ENCODE measurements around the gene RAPGEF6.

RAPGEF6 gene

DNA sequence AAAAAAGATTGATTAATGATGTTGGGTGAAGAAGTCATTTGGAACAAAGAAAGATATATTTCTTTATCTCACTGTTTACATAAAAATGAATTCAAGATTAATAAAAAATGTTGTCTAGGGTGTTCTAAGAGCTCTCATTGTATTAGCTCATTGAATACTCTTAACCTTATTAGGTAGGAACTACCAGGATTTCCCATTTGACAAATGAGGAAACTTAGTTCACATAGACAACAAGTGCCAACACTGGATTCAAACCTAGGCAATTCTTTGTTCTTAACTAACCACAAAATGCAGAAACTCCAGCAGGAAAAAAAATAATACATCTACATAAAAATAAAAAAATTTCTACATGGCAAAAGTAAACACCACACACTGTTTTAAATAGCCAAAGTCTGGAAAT, 175.8 kb downstream of the RAPGEF6 start:
- TF ChIP-seq, protein P1, sequence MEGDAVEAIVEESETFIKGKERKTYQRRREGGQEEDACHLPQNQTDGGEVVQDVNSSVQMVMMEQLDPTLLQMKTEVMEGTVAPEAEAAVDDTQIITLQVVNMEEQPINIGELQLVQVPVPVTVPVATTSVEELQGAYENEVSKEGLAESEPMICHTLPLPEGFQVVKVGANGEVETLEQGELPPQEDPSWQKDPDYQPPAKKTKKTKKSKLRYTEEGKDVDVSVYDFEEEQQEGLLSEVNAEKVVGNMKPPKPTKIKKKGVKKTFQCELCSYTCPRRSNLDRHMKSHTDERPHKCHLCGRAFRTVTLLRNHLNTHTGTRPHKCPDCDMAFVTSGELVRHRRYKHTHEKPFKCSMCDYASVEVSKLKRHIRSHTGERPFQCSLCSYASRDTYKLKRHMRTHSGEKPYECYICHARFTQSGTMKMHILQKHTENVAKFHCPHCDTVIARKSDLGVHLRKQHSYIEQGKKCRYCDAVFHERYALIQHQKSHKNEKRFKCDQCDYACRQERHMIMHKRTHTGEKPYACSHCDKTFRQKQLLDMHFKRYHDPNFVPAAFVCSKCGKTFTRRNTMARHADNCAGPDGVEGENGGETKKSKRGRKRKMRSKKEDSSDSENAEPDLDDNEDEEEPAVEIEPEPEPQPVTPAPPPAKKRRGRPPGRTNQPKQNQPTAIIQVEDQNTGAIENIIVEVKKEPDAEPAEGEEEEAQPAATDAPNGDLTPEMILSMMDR (IDR thresholded peaks at IDR 0.05; ENCODE audit: low read depth, low read length) = no peak
- H3K4me3 ChIP-seq (ENCODE audit: low read depth, low read length) = no peak overlapping the region

DNA sequence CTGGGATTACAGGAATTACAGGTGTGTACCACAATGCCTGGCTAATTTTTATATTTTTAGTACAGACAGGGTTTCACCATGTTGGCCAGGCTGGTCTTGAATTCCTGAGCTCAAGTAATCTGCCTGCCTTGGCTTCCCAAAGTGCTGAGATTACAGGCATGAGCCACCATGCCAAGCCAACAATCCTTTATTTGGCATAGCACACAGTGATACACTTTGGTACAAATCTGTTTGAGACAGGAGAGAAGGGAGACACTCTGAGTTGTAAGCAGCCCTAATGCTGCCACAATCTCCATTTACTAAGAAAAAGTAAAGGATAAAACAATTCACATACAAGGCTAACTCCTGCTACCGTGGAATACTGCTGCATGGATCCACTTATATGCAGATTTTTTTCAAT, 177.8 kb downstream of the RAPGEF6 start:
- TF ChIP-seq, protein P1 (IDR thresholded peaks at IDR 0.05; ENCODE audit: low read depth, low read length) = no peak
- no peak overlapping the region for H3K4me3 ChIP-seq (ENCODE audit: low read depth, low read length)

DNA sequence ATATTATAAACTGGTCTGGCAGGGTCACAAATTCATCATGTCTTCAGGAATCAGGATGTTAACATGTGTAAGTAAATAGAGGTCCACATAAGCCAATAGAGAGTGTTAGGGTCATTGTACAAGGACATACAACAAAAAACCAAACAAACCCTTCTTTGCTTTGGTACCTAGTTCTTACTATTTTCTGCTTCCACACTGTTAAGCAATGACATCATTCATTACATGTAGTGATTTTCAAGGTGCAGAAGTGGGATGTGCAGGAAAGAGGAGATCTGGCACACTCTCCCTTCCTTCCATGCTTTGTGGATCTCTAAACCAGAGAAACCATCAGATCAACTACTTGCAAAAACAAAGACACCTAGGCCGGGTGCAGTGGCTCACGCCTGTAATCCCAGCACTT, 184.1 kb downstream of the RAPGEF6 start:
- H3K4me3 ChIP-seq (ENCODE audit: low read depth, low read length) = no peak overlapping the region
- TF ChIP-seq, protein P1 (IDR thresholded peaks at IDR 0.05; ENCODE audit: low read depth, low read length) = no peak

- H3K4me3 ChIP-seq (ENCODE audit: low read depth, low read length) = no peak overlapping the region
- TF ChIP-seq, protein P1 (IDR thresholded peaks at IDR 0.05; ENCODE audit: low read depth, low read length) = no peak
Observed at GRCh38 chr5:131441184-131441583, 193.8 kb downstream of the RAPGEF6 start.

DNA sequence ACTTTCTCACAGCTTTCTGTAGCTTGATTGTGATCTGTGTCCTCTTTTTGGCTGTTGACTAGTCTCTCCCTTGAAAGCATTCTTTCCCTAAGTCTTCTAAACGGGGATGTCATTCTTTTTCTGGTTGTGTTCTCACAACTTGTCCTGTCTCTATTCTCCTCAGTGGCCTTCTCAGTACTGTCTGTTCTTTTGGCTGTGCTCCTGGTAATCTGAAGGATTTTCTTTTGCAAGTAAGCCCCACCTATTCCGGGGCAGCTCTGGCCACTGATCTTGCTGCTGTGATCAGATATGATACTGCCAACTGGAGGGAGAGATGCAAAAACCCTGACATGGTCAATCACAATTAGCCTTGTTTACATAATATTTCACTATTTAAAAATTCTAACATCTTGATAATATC, 198.9 kb downstream of the RAPGEF6 start:
- TF ChIP-seq, protein P1 (IDR thresholded peaks at IDR 0.05; ENCODE audit: low read depth, low read length) = no peak
- H3K4me3 ChIP-seq (ENCODE audit: low read depth, low read length) = no peak overlapping the region

GRCh38 chr5:131433109-131433508, 201.9 kb downstream of the RAPGEF6 start:
- no peak overlapping the region for H3K4me3 ChIP-seq (ENCODE audit: low read depth, low read length)
- TF ChIP-seq, protein P1 (IDR thresholded peaks at IDR 0.05; ENCODE audit: low read depth, low read length) = no peak

DNA sequence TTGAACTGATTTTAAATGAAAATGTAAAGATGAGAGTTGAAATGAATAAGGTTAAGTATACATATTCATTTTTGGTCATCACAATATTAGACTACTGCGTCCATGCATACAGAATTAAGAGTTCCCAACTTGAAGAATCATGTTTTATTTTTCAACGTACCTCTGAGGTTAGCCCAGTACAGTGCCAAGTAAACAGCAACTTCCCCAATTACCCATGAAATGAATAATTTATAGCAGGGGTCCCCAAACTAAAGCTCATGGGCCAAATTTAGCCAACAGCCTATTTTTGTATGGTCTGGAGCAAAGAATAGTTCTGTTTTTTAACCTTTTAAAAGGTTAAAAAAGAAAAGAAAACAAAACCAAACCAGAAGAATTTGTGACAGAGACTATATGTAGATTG, 203.2 kb downstream of the RAPGEF6 start:
- H3K4me3 ChIP-seq (ENCODE audit: low read depth, low read length) = no peak overlapping the region
- TF ChIP-seq, protein P1 (IDR thresholded peaks at IDR 0.05; ENCODE audit: low read depth, low read length) = no peak

Data from WI38 (cell line).